ENCODE results near the gene PRG3.

DNA sequence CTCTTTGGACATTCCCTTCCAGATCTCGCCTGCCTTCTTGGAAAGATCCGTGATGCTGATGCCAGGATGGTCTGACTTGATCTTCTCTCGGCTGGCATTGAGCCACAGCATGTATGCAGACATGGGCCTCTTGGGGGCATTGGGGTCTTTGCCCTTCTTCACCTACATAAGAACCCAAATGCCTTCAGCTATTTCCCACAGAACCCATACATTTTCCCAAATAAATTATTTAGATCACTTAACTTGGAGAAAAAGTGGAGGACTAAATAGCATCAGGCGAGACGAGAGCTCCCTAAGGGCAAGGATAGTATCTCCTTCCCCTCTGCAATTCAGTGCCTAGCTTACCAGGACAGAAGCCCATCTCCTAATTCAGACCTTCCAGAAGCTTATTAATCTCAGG is 53.2 kb downstream of the PRG3 start:
- TF ChIP-seq, protein P1, sequence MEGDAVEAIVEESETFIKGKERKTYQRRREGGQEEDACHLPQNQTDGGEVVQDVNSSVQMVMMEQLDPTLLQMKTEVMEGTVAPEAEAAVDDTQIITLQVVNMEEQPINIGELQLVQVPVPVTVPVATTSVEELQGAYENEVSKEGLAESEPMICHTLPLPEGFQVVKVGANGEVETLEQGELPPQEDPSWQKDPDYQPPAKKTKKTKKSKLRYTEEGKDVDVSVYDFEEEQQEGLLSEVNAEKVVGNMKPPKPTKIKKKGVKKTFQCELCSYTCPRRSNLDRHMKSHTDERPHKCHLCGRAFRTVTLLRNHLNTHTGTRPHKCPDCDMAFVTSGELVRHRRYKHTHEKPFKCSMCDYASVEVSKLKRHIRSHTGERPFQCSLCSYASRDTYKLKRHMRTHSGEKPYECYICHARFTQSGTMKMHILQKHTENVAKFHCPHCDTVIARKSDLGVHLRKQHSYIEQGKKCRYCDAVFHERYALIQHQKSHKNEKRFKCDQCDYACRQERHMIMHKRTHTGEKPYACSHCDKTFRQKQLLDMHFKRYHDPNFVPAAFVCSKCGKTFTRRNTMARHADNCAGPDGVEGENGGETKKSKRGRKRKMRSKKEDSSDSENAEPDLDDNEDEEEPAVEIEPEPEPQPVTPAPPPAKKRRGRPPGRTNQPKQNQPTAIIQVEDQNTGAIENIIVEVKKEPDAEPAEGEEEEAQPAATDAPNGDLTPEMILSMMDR (IDR thresholded peaks at IDR 0.05; ENCODE audit: poor library complexity): no peak
- TF ChIP-seq EZH2phosphoT487 (IDR thresholded peaks at IDR 0.05; ENCODE audit: low read depth, severe bottlenecking, unreplicated experiment) (no peak), EZH2 (IDR thresholded peaks at IDR 0.05; ENCODE audit: borderline replicate concordance) (no peak)

Data from hepatocyte (in vitro differentiated cells).